Measurements from ENCODE around the gene HMOX1.
A peak's percentile ranks its signal among the peaks of the same experiment; 100 is the strongest.
"Not testable (repeated sequence)": the region's sequence is repeated elsewhere in the genome, so short reads cannot be mapped to it uniquely, and the experiment has no call there.

The HMOX1 gene

GRCh38 chr22:35357883-35358621, 22.8 kb upstream of the HMOX1 start:
- Histone ChIP-seq H3K27me3 (ENCODE audit: insufficient read depth, low read length) (no peaks in the 10 kb centered on the region), H2AFZ (ENCODE audit: low read depth, low read length) (no peak overlapping the region), H3K9me3 (ENCODE audit: low read length) (no peaks in the 10 kb centered on the region), H3K4me3 (ENCODE audit: low read length) (no peak overlapping the region), H3K4me1 (ENCODE audit: insufficient read depth, low read length) (no peaks in the 10 kb centered on the region), H3K36me3 (ENCODE audit: insufficient read depth, low read length) (no peaks in the 10 kb centered on the region)

GRCh38 chr22:35359380-35360065, 21.4 kb upstream of the HMOX1 start:
- H3K36me3 ChIP-seq (ENCODE audit: insufficient read depth, low read length): no peaks in the 10 kb centered on the region
- H3K4me1 ChIP-seq (ENCODE audit: insufficient read depth, low read length): no peaks in the 10 kb centered on the region
- no peaks in the 10 kb centered on the region for H3K9me3 ChIP-seq (ENCODE audit: low read length)
- H3K27me3 ChIP-seq (ENCODE audit: insufficient read depth, low read length): no peaks in the 10 kb centered on the region
- H2AFZ ChIP-seq (ENCODE audit: low read depth, low read length): no peak overlapping the region
- H3K4me3 ChIP-seq (ENCODE audit: low read length): no peak overlapping the region

GRCh38 chr22:35361001-35361558, 19.8 kb upstream of the HMOX1 start:
- Histone ChIP-seq H3K27me3 (ENCODE audit: insufficient read depth, low read length) (no peaks in the 10 kb centered on the region), H3K4me3 (ENCODE audit: low read length) (no peak overlapping the region), H2AFZ (ENCODE audit: low read depth, low read length) (no peak overlapping the region), H3K4me1 (ENCODE audit: insufficient read depth, low read length) (no peaks in the 10 kb centered on the region), H3K9me3 (ENCODE audit: low read length) (no peaks in the 10 kb centered on the region), H3K36me3 (ENCODE audit: insufficient read depth, low read length) (no peaks in the 10 kb centered on the region)

GRCh38 chr22:35363566-35364086, 17.3 kb upstream of the HMOX1 start:
- H2AFZ ChIP-seq (ENCODE audit: low read depth, low read length): no peak overlapping the region
- H3K27me3 ChIP-seq (ENCODE audit: insufficient read depth, low read length): no peaks in the 10 kb centered on the region
- H3K4me3 ChIP-seq (ENCODE audit: low read length): no peak overlapping the region
- H3K9me3 ChIP-seq (ENCODE audit: low read length): no peaks in the 10 kb centered on the region
- H3K36me3 ChIP-seq (ENCODE audit: insufficient read depth, low read length): no peaks in the 10 kb centered on the region
- no peaks in the 10 kb centered on the region for H3K4me1 ChIP-seq (ENCODE audit: insufficient read depth, low read length)

GRCh38 chr22:35364230-35364629, 16.7 kb upstream of the HMOX1 start:
- H3K36me3 ChIP-seq (ENCODE audit: insufficient read depth, low read length); H3K9me3 ChIP-seq (ENCODE audit: low read length); H3K4me3 ChIP-seq (ENCODE audit: low read length); H2AFZ ChIP-seq (ENCODE audit: low read depth, low read length); H3K27me3 ChIP-seq (ENCODE audit: insufficient read depth, low read length); H3K4me1 ChIP-seq (ENCODE audit: insufficient read depth, low read length): not testable (repeated sequence)

GRCh38 chr22:35367331-35367886, 13.5 kb upstream of the HMOX1 start:
- H3K4me1 ChIP-seq (ENCODE audit: insufficient read depth, low read length): peaks cover 9% of the 10 kb centered on the region
- H3K4me3 ChIP-seq (ENCODE audit: low read length): no peak overlapping the region
- no peak overlapping the region for H2AFZ ChIP-seq (ENCODE audit: low read depth, low read length)
- no peaks in the 10 kb centered on the region for H3K27me3 ChIP-seq (ENCODE audit: insufficient read depth, low read length)
- no peaks in the 10 kb centered on the region for H3K9me3 ChIP-seq (ENCODE audit: low read length)
- no peaks in the 10 kb centered on the region for H3K36me3 ChIP-seq (ENCODE audit: insufficient read depth, low read length)

GRCh38 chr22:35368386-35368785, 12.5 kb upstream of the HMOX1 start:
- H3K4me3 ChIP-seq (ENCODE audit: low read length): no peak overlapping the region

GRCh38 chr22:35369996-35370395, 10.9 kb upstream of the HMOX1 start:
- Histone ChIP-seq H3K36me3 (ENCODE audit: insufficient read depth, low read length) (no peaks in the 10 kb centered on the region), H3K4me1 (ENCODE audit: insufficient read depth, low read length) (peaks cover 9% of the 10 kb centered on the region), H3K27me3 (ENCODE audit: insufficient read depth, low read length) (no peaks in the 10 kb centered on the region), H3K9me3 (ENCODE audit: low read length) (no peaks in the 10 kb centered on the region), H3K4me3 (ENCODE audit: low read length) (no peak overlapping the region), H2AFZ (ENCODE audit: low read depth, low read length) (no peak overlapping the region)

More at GRCh38 chr22:35368386-35368785, 12.5 kb upstream of the HMOX1 start:
- Histone ChIP-seq H3K4me1 (ENCODE audit: insufficient read depth, low read length) (peaks cover 9% of the 10 kb centered on the region), H3K9me3 (ENCODE audit: low read length) (no peaks in the 10 kb centered on the region), H2AFZ (ENCODE audit: low read depth, low read length) (no peak overlapping the region), H3K27me3 (ENCODE audit: insufficient read depth, low read length) (no peaks in the 10 kb centered on the region), H3K36me3 (ENCODE audit: insufficient read depth, low read length) (no peaks in the 10 kb centered on the region)

GRCh38 chr22:35373781-35374180, 7.1 kb upstream of the HMOX1 start:
- H2AFZ ChIP-seq (ENCODE audit: low read depth, low read length): no peak overlapping the region
- peaks cover 27% of the 10 kb centered on the region for H3K4me1 ChIP-seq (ENCODE audit: insufficient read depth, low read length)
- H3K9me3 ChIP-seq (ENCODE audit: low read length): no peaks in the 10 kb centered on the region
- H3K36me3 ChIP-seq (ENCODE audit: insufficient read depth, low read length): no peaks in the 10 kb centered on the region
- H3K27me3 ChIP-seq (ENCODE audit: insufficient read depth, low read length): no peaks in the 10 kb centered on the region
- no peak overlapping the region for H3K4me3 ChIP-seq (ENCODE audit: low read length)

GRCh38 chr22:35375031-35375430, 5.9 kb upstream of the HMOX1 start:
- Histone ChIP-seq H3K27me3 (ENCODE audit: insufficient read depth, low read length) (no peaks in the 10 kb centered on the region), H3K9me3 (ENCODE audit: low read length) (no peaks in the 10 kb centered on the region), H3K4me3 (ENCODE audit: low read length) (no peak overlapping the region), H2AFZ (ENCODE audit: low read depth, low read length) (no peak overlapping the region), H3K4me1 (ENCODE audit: insufficient read depth, low read length) (peaks cover 23% of the 10 kb centered on the region), H3K36me3 (ENCODE audit: insufficient read depth, low read length) (no peaks in the 10 kb centered on the region)

- H3K36me3 ChIP-seq (ENCODE audit: insufficient read depth, low read length): no peaks in the 10 kb centered on the region
- H3K4me3 ChIP-seq (ENCODE audit: low read length): no peak overlapping the region
- H3K4me1 ChIP-seq (ENCODE audit: insufficient read depth, low read length): peaks cover 27% of the 10 kb centered on the region
- no peak overlapping the region for H2AFZ ChIP-seq (ENCODE audit: low read depth, low read length)
- no peaks in the 10 kb centered on the region for H3K27me3 ChIP-seq (ENCODE audit: insufficient read depth, low read length)
- H3K9me3 ChIP-seq (ENCODE audit: low read length): no peaks in the 10 kb centered on the region
Measured at GRCh38 chr22:35375526-35375925, 5.4 kb upstream of the HMOX1 start.

GRCh38 chr22:35376728-35377472, 4.0 kb upstream of the HMOX1 start:
- H3K27me3 ChIP-seq (ENCODE audit: insufficient read depth, low read length): peaks cover 8% of the 10 kb centered on the region
- H3K36me3 ChIP-seq (ENCODE audit: insufficient read depth, low read length): no peaks in the 10 kb centered on the region
- no peaks in the 10 kb centered on the region for H3K9me3 ChIP-seq (ENCODE audit: low read length)
- no peak overlapping the region for H2AFZ ChIP-seq (ENCODE audit: low read depth, low read length)
- peak overlapping the region; percentile 25 for H3K4me3 ChIP-seq (ENCODE audit: low read length)
- peaks cover 33% of the 10 kb centered on the region for H3K4me1 ChIP-seq (ENCODE audit: insufficient read depth, low read length)

Measured in neuron (in vitro differentiated cells).